SK-N-MC (cell line): ENCODE measurements around the gene KIAA2012.

Experiments
- EZH2 ChIP-seq: fragments of 200-600 bp; sonication (generic); IDR thresholded peaks from one replicate; pipeline ENCODE4 v1.6.1; 2017; ENCODE audit warnings: antibody characterized with exemption
- FOXP2 ChIP-seq: optimal IDR thresholded peaks from 2 replicates; pipeline ENCODE3; 2011; ENCODE audit warnings: mild to moderate bottlenecking, moderate library complexity; ENCODE audit not compliant: insufficient read depth; ENCODE audit errors: extremely low read length, control extremely low read depth
- POLR2AphosphoS5 ChIP-seq: IDR thresholded peaks from 2 replicates; pipeline ENCODE4 v1.6.1; 2012; ENCODE audit warnings: mild to moderate bottlenecking, low read depth, low read length, borderline replicate concordance

DNA sequence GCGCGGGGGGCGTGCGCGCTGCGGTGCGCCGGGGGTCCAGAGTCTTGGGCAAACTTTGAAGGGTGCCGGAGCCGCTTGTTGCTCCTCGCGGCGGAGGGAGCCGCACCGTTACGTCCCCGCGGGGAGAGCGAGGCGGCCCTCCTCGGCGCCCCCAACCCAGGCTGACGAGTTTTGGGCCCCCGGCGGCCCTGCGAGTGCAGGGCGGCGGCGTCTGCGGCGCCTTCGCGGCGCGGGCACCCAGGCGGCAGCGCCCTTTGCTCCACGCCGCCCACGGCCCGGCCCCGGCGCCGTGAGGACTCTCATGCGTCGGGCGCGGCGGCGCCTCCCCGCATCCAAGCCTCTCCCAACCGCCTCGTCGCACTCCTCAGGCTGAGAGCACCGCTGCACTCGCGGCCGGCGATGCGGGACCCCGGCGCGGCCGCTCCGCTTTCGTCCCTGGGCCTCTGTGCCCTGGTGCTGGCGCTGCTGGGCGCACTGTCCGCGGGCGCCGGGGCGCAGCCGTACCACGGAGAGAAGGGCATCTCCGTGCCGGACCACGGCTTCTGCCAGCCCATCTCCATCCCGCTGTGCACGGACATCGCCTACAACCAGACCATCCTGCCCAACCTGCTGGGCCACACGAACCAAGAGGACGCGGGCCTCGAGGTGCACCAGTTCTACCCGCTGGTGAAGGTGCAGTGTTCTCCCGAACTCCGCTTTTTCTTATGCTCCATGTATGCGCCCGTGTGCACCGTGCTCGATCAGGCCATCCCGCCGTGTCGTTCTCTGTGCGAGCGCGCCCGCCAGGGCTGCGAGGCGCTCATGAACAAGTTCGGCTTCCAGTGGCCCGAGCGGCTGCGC is 38.6 kb upstream of the KIAA2012 start:
- TF ChIP-seq EZH2 (no peak), POLR2AphosphoS5 (no peak), FOXP2 (no peak)
